Motor neuron (in vitro differentiated cells): Measurements from ENCODE around the gene KCNAB1. TPM values are rescaled to one million over a fixed set of nuclear protein-coding genes. Genes with fewer than 3 reads are reported as not detected.
A peak's percentile ranks its signal among the peaks of the same experiment; 100 is the strongest.

Source experiments
- ATAC-seq, 8 experiments: fragments of 200-7000 bp; cut with Tn5 transposase; replicated peaks in 6 of 8; 2 replicates each; pipeline ENCODE4 v1.8.0; 2021; ENCODE audit warnings: mild to moderate bottlenecking in 8 of 8, moderate library complexity in 8 of 8
- H3K27ac ChIP-seq, 2 donors: fragments of 250-450 bp; sonication (Bioruptor Pico); 2 replicates each; pipeline ENCODE4 v1.9.0; 2021; ENCODE audit warnings: antibody characterized with exemption in 2 of 2, mild to moderate bottlenecking in 2 of 2, moderate library complexity in 1 of 2
- H3K4me1 ChIP-seq, 2 donors: fragments of 250-450 bp; sonication (Bioruptor Pico); replicated peaks in 1 of 2; 2 replicates each; pipeline ENCODE4 v1.6.1; 2021; ENCODE audit warnings: antibody characterized with exemption in 2 of 2, mild to moderate bottlenecking in 2 of 2, moderate library complexity in 1 of 2
- H3K4me3 ChIP-seq, 5 donors: fragments of 250-450 bp; sonication (Bioruptor Pico); 2 replicates each; pipeline ENCODE4 v1.9.0; 2021; ENCODE audit warnings: antibody characterized with exemption in 5 of 5, mild to moderate bottlenecking in 5 of 5, moderate library complexity in 4 of 5
- WGBS, 10 experiments: fragments of 450-650 bp; shearing (Covaris generic); methylation state at CpG; one replicate each; pipeline ENCODE4 v1.0.0; 2022; 5-methylcytosine and 5-hydroxymethylcytosine counted together
- in situ Hi-C, 9 experiments: fragments of 400-800 bp; cut with MboI; loops; one replicate each; pipeline ENCODE4 v1.15.0; 2021; ENCODE audit warnings: low sequenced_read_pairs in 9 of 9, low pct_unique_long_range_greater_than_20kb in 2 of 9; ENCODE audit not compliant: unreplicated experiment in 9 of 9
- total RNA-seq, 8 experiments: library from RNA; unstranded; fragments of 300-600 nt; gene quantifications; 2 replicates each; pipeline versions ENCODE4 v1.2.3 to v1.2.4, GENCODE V29; 2022

The KCNAB1 gene
- total RNA-seq, 8 experiments from 2014 or later, result 1.7 to 4.8 (median 2.8) TPM

- ATAC-seq, result peak; percentile 74 to 99 (median 96)
- no peak overlapping the region for H3K4me3 ChIP-seq
- peaks cover 0 to 21% of the 10 kb centered on the region in 2 donors for H3K4me1 ChIP-seq
- 0 to 80% (median 20%) methylated on average over 1 to 4 of the region's 4 CpGs; no CpG with 5 or more reads in 1 of the 10 experiments for WGBS, 10 experiments
- H3K27ac ChIP-seq, result peak overlapping the region in 1 of 2 donors; percentile 7
- in situ Hi-C loops, result loop anchor here in 2 of 9 experiments (25.0 kb wide), 1 partner anchor 552 kb away; no protein-coding TSS in a partner anchor
These were observed 414.8 kb downstream of the KCNAB1 start for GRCh38 chr3:156535162-156535627.

- WGBS, 10 experiments, result 90 to 100% (median 100%) methylated on average over 1 to 2 of the region's 2 CpGs; no CpG with 5 or more reads in 6 of the 10 experiments
These were observed 415.4 kb downstream of the KCNAB1 start for GRCh38 chr3:156535798-156536197.

GRCh38 chr3:156536524-156537316 lies 416.3 kb downstream of the KCNAB1 start:
- in situ Hi-C loops, result loop anchor here in 2 of 9 experiments (25.0 kb wide), 1 partner anchor 551 kb away; no protein-coding TSS in a partner anchor
- 71 to 100% (median 89%) methylated on average over 1 to 4 of the region's 6 CpGs for WGBS, 10 experiments
- H3K27ac ChIP-seq, result no peak overlapping the region
- ATAC-seq, result peak in 3 of 8 experiments; percentile 8 to 15 (median 15)
- peaks cover 0 to 21% of the 10 kb centered on the region in 2 donors for H3K4me1 ChIP-seq
- no peak overlapping the region for H3K4me3 ChIP-seq

More at GRCh38 chr3:156535798-156536197, 415.4 kb downstream of the KCNAB1 start:
- no peak for ATAC-seq
- in situ Hi-C loops, result loop anchor here in 2 of 9 experiments (25.0 kb wide), 1 partner anchor 552 kb away; no protein-coding TSS in a partner anchor
- H3K4me1 ChIP-seq, result peaks cover 0 to 21% of the 10 kb centered on the region in 2 donors
- no peak overlapping the region for H3K4me3 ChIP-seq
- peak overlapping the region in 1 of 2 donors; percentile 7 for H3K27ac ChIP-seq

- in situ Hi-C loops, result loop anchor here in 2 of 9 experiments (25.0 kb wide), 1 partner anchor 548 kb away; no protein-coding TSS in a partner anchor
- H3K4me1 ChIP-seq, result peaks cover 0 to 21% of the 10 kb centered on the region in 2 donors
- ATAC-seq, result peak in 1 of 8 experiments; percentile 4
- no peak overlapping the region for H3K4me3 ChIP-seq
- WGBS, 10 experiments, result 20 to 100% (median 69%) methylated on average over 1 to 2 of the region's 2 CpGs; no CpG with 5 or more reads in 1 of the 10 experiments
- no peak overlapping the region for H3K27ac ChIP-seq
These were observed 418.7 kb downstream of the KCNAB1 start for GRCh38 chr3:156539051-156539450.

- no peak for ATAC-seq
- peaks cover 0 to 21% of the 10 kb centered on the region in 2 donors for H3K4me1 ChIP-seq
- no peak overlapping the region for H3K27ac ChIP-seq
- 92 to 100% (median 100%) methylated on average over 1 of the region's 1 CpG for WGBS, 10 experiments
- in situ Hi-C loops, result loop anchor here in 3 of 9 experiments (10.0 to 25.0 kb wide), 2 partner anchors 125 to 547 kb away; no protein-coding TSS in a partner anchor
- no peak overlapping the region for H3K4me3 ChIP-seq
These were observed 419.4 kb downstream of the KCNAB1 start for GRCh38 chr3:156539802-156540201.

GRCh38 chr3:156542101-156543042 lies 422.0 kb downstream of the KCNAB1 start:
- no peak for ATAC-seq
- in situ Hi-C loops, result loop anchor here in 3 of 9 experiments (10.0 to 25.0 kb wide), 2 partner anchors 122 to 545 kb away; no protein-coding TSS in a partner anchor

GRCh38 chr3:156543043-156543555 lies 422.7 kb downstream of the KCNAB1 start:
- peaks cover 0 to 4% of the 10 kb centered on the region in 2 donors for H3K4me1 ChIP-seq
- 13 to 100% (median 71%) methylated on average over 1 to 2 of the region's 2 CpGs; no CpG with 5 or more reads in 2 of the 10 experiments for WGBS, 10 experiments
- no peak overlapping the region for H3K4me3 ChIP-seq
- no peak overlapping the region for H3K27ac ChIP-seq
- ATAC-seq, result no peak
- in situ Hi-C loops, result loop anchor here in 3 of 9 experiments (10.0 to 25.0 kb wide), 2 partner anchors 122 to 544 kb away; no protein-coding TSS in a partner anchor

More at GRCh38 chr3:156542101-156543042, 422.0 kb downstream of the KCNAB1 start:
- no peak overlapping the region for H3K27ac ChIP-seq
- 31 to 100% (median 88%) methylated on average over 3 to 5 of the region's 5 CpGs; no CpG with 5 or more reads in 1 of the 10 experiments for WGBS, 10 experiments
- peaks cover 0 to 6% of the 10 kb centered on the region in 2 donors for H3K4me1 ChIP-seq
- no peak overlapping the region for H3K4me3 ChIP-seq

GRCh38 chr3:156547637-156548036 lies 427.3 kb downstream of the KCNAB1 start:
- peak in 1 of 8 experiments; percentile 75 for ATAC-seq

GRCh38 chr3:156548041-156548687 lies 427.8 kb downstream of the KCNAB1 start:
- ATAC-seq, result no peak
- 58 to 100% (median 89%) methylated on average over 2 to 4 of the region's 4 CpGs; no CpG with 5 or more reads in 3 of the 10 experiments for WGBS, 10 experiments
- H3K4me3 ChIP-seq, result no peak overlapping the region
- H3K27ac ChIP-seq, result no peak overlapping the region
- in situ Hi-C loops, result loop anchor here in 3 of 9 experiments (10.0 to 25.0 kb wide), 2 partner anchors 117 to 539 kb away; no protein-coding TSS in a partner anchor
- H3K4me1 ChIP-seq, result peaks cover 0 to 3% of the 10 kb centered on the region in 2 donors

More at GRCh38 chr3:156547637-156548036, 427.3 kb downstream of the KCNAB1 start:
- in situ Hi-C loops, result loop anchor here in 3 of 9 experiments (10.0 to 25.0 kb wide), 2 partner anchors 117 to 540 kb away; no protein-coding TSS in a partner anchor
- H3K4me3 ChIP-seq, result no peak overlapping the region
- H3K27ac ChIP-seq, result no peak overlapping the region
- no peaks in the 10 kb centered on the region for H3K4me1 ChIP-seq
- 67 to 100% (median 93%) methylated on average over 1 to 2 of the region's 2 CpGs; no CpG with 5 or more reads in 1 of the 10 experiments for WGBS, 10 experiments

GRCh38 chr3:156548902-156549301 lies 428.5 kb downstream of the KCNAB1 start:
- ATAC-seq, result no peak
- in situ Hi-C loops, result loop anchor here in 3 of 9 experiments (10.0 to 25.0 kb wide), 2 partner anchors 116 to 538 kb away; no protein-coding TSS in a partner anchor
- Histone ChIP-seq H3K27ac (no peak overlapping the region), H3K4me3 (no peak overlapping the region), H3K4me1 (peaks cover 5 to 9% of the 10 kb centered on the region in 2 donors)
- 72 to 99% (median 90%) methylated on average over 5 to 6 of the region's 6 CpGs for WGBS, 10 experiments

- in situ Hi-C loops, result loop anchor here in 4 of 9 experiments (25.0 kb wide), 2 partner anchors 111 to 536 kb away; partner anchors contain the start of gene TIPARP (in 2 of the 4)
- Histone ChIP-seq H3K4me3 (no peak overlapping the region), H3K27ac (no peak overlapping the region), H3K4me1 (peaks cover 8 to 9% of the 10 kb centered on the region in 2 donors)
- 17 to 100% (median 87%) methylated on average over 1 to 4 of the region's 4 CpGs for WGBS, 10 experiments
- no peak for ATAC-seq
These were observed 430.9 kb downstream of the KCNAB1 start for GRCh38 chr3:156551261-156551660.
